ENCODE data around the gene CCDC137.
A peak's percentile ranks its signal among the peaks of the same experiment; 100 is the strongest.

CCDC137 gene

GRCh38 chr17:81685108-81685507 is 18.6 kb downstream of the CCDC137 start:
- H4K20me1 ChIP-seq (ENCODE audit: insufficient read depth, low read length): no peaks in the 10 kb centered on the region
- no peak overlapping the region for H3K27ac ChIP-seq (ENCODE audit: low read length)
- TF ChIP-seq CTCF (IDR thresholded peaks at IDR 0.05; ENCODE audit: low read length) (no peak), EZH2 (optimal IDR thresholded peaks at IDR 0.05; ENCODE audit: low read depth, low read length) (no peak), EZH2phosphoT487 (IDR thresholded peaks at IDR 0.05; ENCODE audit: low read length) (no peak)
- H3K4me1 ChIP-seq (ENCODE audit: low read length): 0 out of 2 replicates have a peak, but pooled peaks cover 16% of the 10 kb centered on the region
- H3F3A ChIP-seq (ENCODE audit: insufficient read depth, low read length): no peaks in the 10 kb centered on the region
- DNase-seq: peak; percentile 21
- no peaks in the 10 kb centered on the region for H3K9me2 ChIP-seq (replicated peaks; ENCODE audit: insufficient read depth, low read length)
- H3K4me2 ChIP-seq (ENCODE audit: low read depth, low read length): peak overlapping the region; percentile 94
- peak overlapping the region; percentile 88; the same call in 1 of the 2 replicates for H3K9ac ChIP-seq (ENCODE audit: low read length)
- H3K36me3 ChIP-seq (replicated peaks; ENCODE audit: insufficient read depth, low read length): peaks cover 7% of the 10 kb centered on the region; the same call in 1 of the 2 replicates
- no peaks in the 10 kb centered on the region for H3K27me3 ChIP-seq (replicated peaks; ENCODE audit: insufficient read depth, low read length)
- H3K79me2 ChIP-seq (ENCODE audit: low read length): peaks cover 83% of the 10 kb centered on the region
- H3K4me3 ChIP-seq (ENCODE audit: low read length): peak overlapping the region; percentile 94
- H2AFZ ChIP-seq (ENCODE audit: low read length): no peak overlapping the region
- no peaks in the 10 kb centered on the region for H3K9me3 ChIP-seq (replicated peaks; ENCODE audit: insufficient read depth, low read length)

GRCh38 chr17:81686614-81687013 is 20.1 kb downstream of the CCDC137 start:
- Histone ChIP-seq H3K36me3 (replicated peaks; ENCODE audit: insufficient read depth, low read length) (peaks cover 9% of the 10 kb centered on the region), H3F3A (ENCODE audit: insufficient read depth, low read length) (no peaks in the 10 kb centered on the region), H3K9ac (ENCODE audit: low read length) (no peak overlapping the region), H3K4me1 (ENCODE audit: low read length) (0 out of 2 replicates have a peak, but pooled peaks cover 16% of the 10 kb centered on the region), H2AFZ (ENCODE audit: low read length) (no peak overlapping the region), H3K27ac (ENCODE audit: low read length) (no peak overlapping the region), H3K9me3 (replicated peaks; ENCODE audit: insufficient read depth, low read length) (no peaks in the 10 kb centered on the region), H3K79me2 (ENCODE audit: low read length) (peaks cover 94% of the 10 kb centered on the region), H3K4me3 (ENCODE audit: low read length) (no peak overlapping the region), H3K4me2 (ENCODE audit: low read depth, low read length) (no peak overlapping the region), H3K27me3 (replicated peaks; ENCODE audit: insufficient read depth, low read length) (no peaks in the 10 kb centered on the region), H4K20me1 (ENCODE audit: insufficient read depth, low read length) (no peaks in the 10 kb centered on the region), H3K9me2 (replicated peaks; ENCODE audit: insufficient read depth, low read length) (no peaks in the 10 kb centered on the region)
- DNase-seq: no peak
- TF ChIP-seq CTCF (IDR thresholded peaks at IDR 0.05; ENCODE audit: low read length) (no peak), EZH2phosphoT487 (IDR thresholded peaks at IDR 0.05; ENCODE audit: low read length) (no peak), EZH2 (optimal IDR thresholded peaks at IDR 0.05; ENCODE audit: low read depth, low read length) (no peak)

GRCh38 chr17:81687770-81688541 is 21.4 kb downstream of the CCDC137 start:
- Histone ChIP-seq H2AFZ (ENCODE audit: low read length) (no peak overlapping the region), H4K20me1 (ENCODE audit: insufficient read depth, low read length) (no peaks in the 10 kb centered on the region), H3K27ac (ENCODE audit: low read length) (no peak overlapping the region), H3F3A (ENCODE audit: insufficient read depth, low read length) (no peaks in the 10 kb centered on the region), H3K9ac (ENCODE audit: low read length) (no peak overlapping the region), H3K9me3 (replicated peaks; ENCODE audit: insufficient read depth, low read length) (no peaks in the 10 kb centered on the region), H3K79me2 (ENCODE audit: low read length) (peaks cover 82% of the 10 kb centered on the region), H3K9me2 (replicated peaks; ENCODE audit: insufficient read depth, low read length) (no peaks in the 10 kb centered on the region), H3K4me2 (ENCODE audit: low read depth, low read length) (no peak overlapping the region), H3K36me3 (replicated peaks; ENCODE audit: insufficient read depth, low read length) (peaks cover 11% of the 10 kb centered on the region), H3K4me1 (ENCODE audit: low read length) (0 out of 2 replicates have a peak, but pooled peaks cover 11% of the 10 kb centered on the region), H3K4me3 (ENCODE audit: low read length) (no peak overlapping the region), H3K27me3 (replicated peaks; ENCODE audit: insufficient read depth, low read length) (no peaks in the 10 kb centered on the region)
- no peak for TF ChIP-seq CTCF (IDR thresholded peaks at IDR 0.05; ENCODE audit: low read length)
- TF ChIP-seq EZH2phosphoT487 (IDR thresholded peaks at IDR 0.05; ENCODE audit: low read length): no peak
- no peak for TF ChIP-seq EZH2 (optimal IDR thresholded peaks at IDR 0.05; ENCODE audit: low read depth, low read length)
- no peak for DNase-seq
